CD14-positive monocyte (primary cell): Measurements from ENCODE around the gene TTLL7. TPM values are rescaled to one million over a fixed set of nuclear protein-coding genes. Genes with fewer than 3 reads are reported as not detected.

Experiments
- DNase-seq, 3 donors: peaks; one replicate each; pipeline ENCODE4 v3.0.0-alpha.2; 2011 to 2022
- H2AFZ ChIP-seq: 2 replicates; pipeline ENCODE4 v1.6.0; 2012; ENCODE audit warnings: mild to moderate bottlenecking, low read depth, low read length, inconsistent platforms; ENCODE audit not compliant: insufficient read depth, poor library complexity, severe bottlenecking
- H3K27ac ChIP-seq, 2 donors: 1 replicate in 1 of 2; 2 replicates in 1 of 2; pipeline ENCODE4 v1.5.1; 2012 to 2013; ENCODE audit warnings: low read length in 2 of 2, control low read depth in 1 of 2, inconsistent platforms in 1 of 2, low read depth in 1 of 2, mild to moderate bottlenecking in 1 of 2
- H3K27me3 ChIP-seq, 2 donors: one replicate each; pipeline versions ENCODE4 v1.6.0 to v1.6.1; 2011 to 2013; ENCODE audit warnings: low read length in 2 of 2; ENCODE audit not compliant: control insufficient read depth in 2 of 2, insufficient read depth in 2 of 2
- H3K36me3 ChIP-seq, 2 donors: replicated peaks in 1 of 2; 1 replicate in 1 of 2; 2 replicates in 1 of 2; pipeline versions ENCODE4 v1.5.1 to v1.6.1; 2012 to 2013; ENCODE audit warnings: low read length in 2 of 2, control low read depth in 1 of 2, inconsistent platforms in 1 of 2, mild to moderate bottlenecking in 1 of 2; ENCODE audit not compliant: insufficient read depth in 2 of 2, control insufficient read depth in 1 of 2
- H3K4me1 ChIP-seq, 2 donors: 1 replicate in 1 of 2; 2 replicates in 1 of 2; pipeline versions ENCODE4 v1.5.1 to v1.6.1; 2012 to 2013; ENCODE audit warnings: low read length in 2 of 2, control low read depth in 1 of 2, inconsistent platforms in 1 of 2, mild to moderate bottlenecking in 1 of 2, moderate library complexity in 1 of 2; ENCODE audit not compliant: insufficient read depth in 2 of 2, control insufficient read depth in 1 of 2
- H3K4me2 ChIP-seq: replicated peaks from 2 replicates; pipeline ENCODE3; 2012; ENCODE audit warnings: low read length, moderate library complexity, mild to moderate bottlenecking; ENCODE audit not compliant: poor library complexity, severe bottlenecking; ENCODE audit errors: extremely low read depth
- H3K4me3 ChIP-seq, 3 experiments: fragments of 200-600 bp in 1 of 3; sonication (generic) in 1 of 3; replicated peaks in 1 of 3; 1 replicate in 2 of 3; 2 replicates in 1 of 3; pipeline ENCODE4 v1.5.1; 2011 to 2013; ENCODE audit warnings: low read length in 3 of 3, mild to moderate bottlenecking in 3 of 3, control low read depth in 2 of 3, low read depth in 2 of 3, inconsistent platforms in 1 of 3, moderate library complexity in 1 of 3
- H3K79me2 ChIP-seq: 2 replicates; pipeline ENCODE4 v1.6.0; 2012; ENCODE audit warnings: mild to moderate bottlenecking, control low read depth, inconsistent platforms, low read length, moderate library complexity; ENCODE audit not compliant: insufficient read depth
- H3K9ac ChIP-seq: 2 replicates; pipeline ENCODE4 v1.6.0; 2017; ENCODE audit warnings: low read length, mild to moderate bottlenecking; ENCODE audit not compliant: insufficient read depth, poor library complexity, severe bottlenecking
- H3K9me3 ChIP-seq, 2 donors: replicated peaks in 1 of 2; 1 replicate in 1 of 2; 2 replicates in 1 of 2; pipeline versions ENCODE4 v1.5.1 to v1.6.1; 2012 to 2013; ENCODE audit warnings: low read length in 2 of 2, control low read depth in 1 of 2; ENCODE audit not compliant: control insufficient read depth in 1 of 2, insufficient read depth in 1 of 2
- H4K20me1 ChIP-seq: 2 replicates; pipeline ENCODE4 v1.6.0; 2012; ENCODE audit warnings: mild to moderate bottlenecking, low read length, control low read depth, moderate library complexity; ENCODE audit not compliant: insufficient read depth
- H3K27ac Mint-ChIP-seq, 7 donors: one replicate each; pipeline ENCODE4 v1.8.0; 2020; ENCODE audit warnings: mild to moderate bottlenecking in 7 of 7, mixed read lengths in 7 of 7, moderate library complexity in 6 of 7, inconsistent platforms in 2 of 7
- H3K27me3 Mint-ChIP-seq, 3 donors: one replicate each; pipeline ENCODE4 v1.8.0; 2021 to 2022; ENCODE audit warnings: low read depth in 3 of 3, mild to moderate bottlenecking in 3 of 3, mixed read lengths in 3 of 3, moderate library complexity in 3 of 3, inconsistent platforms in 1 of 3
- H3K36me3 Mint-ChIP-seq, 2 donors: one replicate each; pipeline ENCODE4 v1.8.0; 2020; ENCODE audit warnings: mixed read lengths in 2 of 2, inconsistent platforms in 1 of 2, mild to moderate bottlenecking in 1 of 2
- H3K4me1 Mint-ChIP-seq: one replicate; pipeline ENCODE4 v1.8.0; 2020; ENCODE audit warnings: mild to moderate bottlenecking, mixed read lengths
- H3K4me3 Mint-ChIP-seq, 2 donors: one replicate each; pipeline ENCODE4 v1.8.0; 2020; ENCODE audit warnings: mild to moderate bottlenecking in 2 of 2, mixed read lengths in 2 of 2, moderate library complexity in 1 of 2
- H3K9me3 Mint-ChIP-seq, 7 donors: one replicate each; pipeline ENCODE4 v1.8.0; 2020 to 2022; ENCODE audit warnings: mixed read lengths in 7 of 7, mild to moderate bottlenecking in 6 of 7, moderate library complexity in 6 of 7, inconsistent platforms in 2 of 7
- WGBS: methylation state at CpG from one replicate; pipeline ENCODE4 v1.1.5; 2013; ENCODE audit warnings: missing lambda C conversion rate; ENCODE audit not compliant: insufficient coverage; 5-methylcytosine and 5-hydroxymethylcytosine counted together
- intact Hi-C, 2 donors: fragments of 100-400 bp; cut with micrococcal nuclease; formaldehyde crosslinking; loops; one replicate each; pipeline versions ENCODE4 v1.15.0 to v1.15.1; 2023
- polyA plus RNA-seq, 3 donors: library from polyadenylated mRNA; depleted of rRNA in 1 of 3; unstranded in 2 of 3; stranded (reverse) in 1 of 3; fragments of 300-500 nt in 2 of 3; fragments of >200 nt in 1 of 3; fragmentation: Illumina TruSeq in 2 of 3; gene quantifications; 1 replicate in 2 of 3; 2 replicates in 1 of 3; pipeline ENCODE4 v1.2.3, GENCODE V29; 2012 to 2021
- TF ChIP-seq, protein P1 (sequence below): fragments of 200-600 bp; IDR thresholded peaks from one replicate; pipeline ENCODE4 v1.8.0; 2022; ENCODE audit warnings: antibody characterized with exemption, mild to moderate bottlenecking

The TTLL7 gene
- polyA plus RNA-seq, 3 donors: 0.12 to 0.69 TPM; not detected in 1

GRCh38 chr1:83928396-83928795 is 70.5 kb downstream of the TTLL7 start:
- H3K27ac ChIP-seq: no peak overlapping the region
- H3K9ac ChIP-seq: no peak overlapping the region
- H3K9me3 ChIP-seq: no peaks in the 10 kb centered on the region
- Mint-ChIP-seq H3K27me3 (peaks cover 0 to 2% (median 0%) of the 10 kb centered on the region in 3 donors), H3K4me3 (no peak overlapping the region), H3K36me3 (no peaks in the 10 kb centered on the region), H3K27ac (no peak overlapping the region), H3K4me1 (peaks cover 3% of the 10 kb centered on the region), H3K9me3 (no peaks in the 10 kb centered on the region)
- H3K27me3 ChIP-seq: no peaks in the 10 kb centered on the region
- no peak overlapping the region for H2AFZ ChIP-seq
- intact Hi-C loops: no loop called here
- DNase-seq: no peak
- H3K79me2 ChIP-seq: no peaks in the 10 kb centered on the region
- no peaks in the 10 kb centered on the region for H3K36me3 ChIP-seq
- H3K4me1 ChIP-seq: no peaks in the 10 kb centered on the region
- TF ChIP-seq, protein P1, sequence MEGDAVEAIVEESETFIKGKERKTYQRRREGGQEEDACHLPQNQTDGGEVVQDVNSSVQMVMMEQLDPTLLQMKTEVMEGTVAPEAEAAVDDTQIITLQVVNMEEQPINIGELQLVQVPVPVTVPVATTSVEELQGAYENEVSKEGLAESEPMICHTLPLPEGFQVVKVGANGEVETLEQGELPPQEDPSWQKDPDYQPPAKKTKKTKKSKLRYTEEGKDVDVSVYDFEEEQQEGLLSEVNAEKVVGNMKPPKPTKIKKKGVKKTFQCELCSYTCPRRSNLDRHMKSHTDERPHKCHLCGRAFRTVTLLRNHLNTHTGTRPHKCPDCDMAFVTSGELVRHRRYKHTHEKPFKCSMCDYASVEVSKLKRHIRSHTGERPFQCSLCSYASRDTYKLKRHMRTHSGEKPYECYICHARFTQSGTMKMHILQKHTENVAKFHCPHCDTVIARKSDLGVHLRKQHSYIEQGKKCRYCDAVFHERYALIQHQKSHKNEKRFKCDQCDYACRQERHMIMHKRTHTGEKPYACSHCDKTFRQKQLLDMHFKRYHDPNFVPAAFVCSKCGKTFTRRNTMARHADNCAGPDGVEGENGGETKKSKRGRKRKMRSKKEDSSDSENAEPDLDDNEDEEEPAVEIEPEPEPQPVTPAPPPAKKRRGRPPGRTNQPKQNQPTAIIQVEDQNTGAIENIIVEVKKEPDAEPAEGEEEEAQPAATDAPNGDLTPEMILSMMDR: no peak
- no peak overlapping the region for H3K4me2 ChIP-seq
- H3K4me3 ChIP-seq: no peak overlapping the region
- no peaks in the 10 kb centered on the region for H4K20me1 ChIP-seq

DNA sequence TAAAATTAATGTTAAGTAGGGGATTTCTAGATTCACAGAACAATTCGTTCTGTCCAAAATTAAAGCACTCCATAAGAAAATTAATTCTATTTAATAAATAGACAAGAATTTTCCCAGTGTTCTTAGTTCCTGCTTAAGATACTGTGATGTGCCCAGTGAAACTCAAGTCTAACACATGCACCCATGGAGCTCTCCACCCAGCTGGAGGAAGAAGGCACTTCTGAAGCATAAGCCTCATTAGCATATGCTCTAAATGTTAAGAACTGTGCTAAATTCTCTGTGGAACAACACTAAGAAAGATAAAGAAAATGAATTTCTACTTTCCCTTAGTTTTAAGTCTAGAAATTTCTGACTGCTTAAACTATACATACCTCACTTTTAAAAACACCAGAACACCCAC is 71.2 kb downstream of the TTLL7 start:
- no peak overlapping the region for H3K4me3 ChIP-seq
- H3K27me3 ChIP-seq: no peaks in the 10 kb centered on the region
- H3K4me1 ChIP-seq: no peaks in the 10 kb centered on the region
- no peak for DNase-seq
- H3K9me3 ChIP-seq: no peaks in the 10 kb centered on the region
- Mint-ChIP-seq H3K4me1 (peaks cover 6% of the 10 kb centered on the region), H3K4me3 (no peak overlapping the region), H3K9me3 (no peaks in the 10 kb centered on the region), H3K27me3 (peaks cover 0 to 2% (median 0%) of the 10 kb centered on the region in 3 donors), H3K27ac (no peak overlapping the region), H3K36me3 (no peaks in the 10 kb centered on the region)
- WGBS: no CpG with 5 or more reads among the region's 1 CpG
- no peak overlapping the region for H3K9ac ChIP-seq
- intact Hi-C loops: no loop called here
- H3K79me2 ChIP-seq: no peaks in the 10 kb centered on the region
- no peak overlapping the region for H2AFZ ChIP-seq
- H3K27ac ChIP-seq: no peak overlapping the region
- H3K4me2 ChIP-seq: no peak overlapping the region
- H4K20me1 ChIP-seq: no peaks in the 10 kb centered on the region
- TF ChIP-seq, protein P1: no peak
- H3K36me3 ChIP-seq: no peaks in the 10 kb centered on the region
